Esophagus mucosa (tissue), 1 donor: Measurements from ENCODE around the gene SDCCAG8. TPM values are rescaled to one million over a fixed set of nuclear protein-coding genes. Genes with fewer than 3 reads are reported as not detected.

ENCODE experiments used
- ATAC-seq: fragments of 200-7000 bp; cut with Tn5 transposase; one replicate; pipeline ENCODE4 v1.9.1; 2020
- total RNA-seq: library from RNA; stranded (reverse); gene quantifications from one replicate; pipeline ENCODE4 v1.2.4, GENCODE V29; 2023
- donor health status: DM: yes; HTN: yes; CAD: no.

The SDCCAG8 gene
- total RNA-seq, 1 donor from 2014 or later = 30.1 TPM

DNA sequence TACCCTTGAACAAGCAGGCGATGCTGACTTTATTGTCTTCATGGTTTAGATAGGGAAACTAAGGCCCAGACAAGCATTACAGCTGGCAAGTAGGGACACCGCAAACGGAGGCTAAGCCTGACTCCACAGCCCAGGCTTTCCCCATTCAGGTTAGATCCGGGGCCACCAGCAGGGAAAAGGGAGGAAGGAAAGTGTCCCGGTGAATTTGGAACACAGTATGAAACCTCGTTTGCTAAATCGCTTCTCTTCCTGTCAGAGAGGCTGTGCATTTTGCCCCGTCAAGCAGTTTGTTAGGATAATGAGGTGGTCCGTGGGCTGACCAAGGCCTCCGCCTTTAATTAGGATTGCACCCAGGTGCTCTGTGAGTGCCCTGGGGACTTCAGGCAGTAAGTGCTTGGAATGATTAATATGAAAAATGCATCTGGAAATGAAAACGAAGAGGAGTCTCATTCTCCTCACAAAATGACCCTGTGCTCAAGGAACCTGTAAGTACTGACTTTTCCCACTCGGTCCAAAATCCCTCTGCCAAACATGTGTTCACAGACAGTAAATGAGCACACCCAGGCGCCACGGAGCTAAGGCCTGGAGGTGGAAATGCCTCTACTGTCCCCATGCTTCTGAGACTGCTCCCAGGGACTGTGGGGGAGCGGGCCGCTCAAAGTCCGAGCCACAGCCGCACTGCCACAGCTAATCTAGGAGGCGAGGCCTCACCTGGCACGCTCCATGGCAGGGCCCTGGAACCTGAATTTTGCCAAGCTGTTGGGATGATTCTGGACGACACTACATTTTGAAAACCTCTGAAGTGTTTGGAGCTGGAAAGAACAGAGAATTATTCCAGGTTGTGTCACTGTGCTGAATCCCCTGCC, 234.1 kb downstream of the SDCCAG8 start:
- ATAC-seq = no peak

DNA sequence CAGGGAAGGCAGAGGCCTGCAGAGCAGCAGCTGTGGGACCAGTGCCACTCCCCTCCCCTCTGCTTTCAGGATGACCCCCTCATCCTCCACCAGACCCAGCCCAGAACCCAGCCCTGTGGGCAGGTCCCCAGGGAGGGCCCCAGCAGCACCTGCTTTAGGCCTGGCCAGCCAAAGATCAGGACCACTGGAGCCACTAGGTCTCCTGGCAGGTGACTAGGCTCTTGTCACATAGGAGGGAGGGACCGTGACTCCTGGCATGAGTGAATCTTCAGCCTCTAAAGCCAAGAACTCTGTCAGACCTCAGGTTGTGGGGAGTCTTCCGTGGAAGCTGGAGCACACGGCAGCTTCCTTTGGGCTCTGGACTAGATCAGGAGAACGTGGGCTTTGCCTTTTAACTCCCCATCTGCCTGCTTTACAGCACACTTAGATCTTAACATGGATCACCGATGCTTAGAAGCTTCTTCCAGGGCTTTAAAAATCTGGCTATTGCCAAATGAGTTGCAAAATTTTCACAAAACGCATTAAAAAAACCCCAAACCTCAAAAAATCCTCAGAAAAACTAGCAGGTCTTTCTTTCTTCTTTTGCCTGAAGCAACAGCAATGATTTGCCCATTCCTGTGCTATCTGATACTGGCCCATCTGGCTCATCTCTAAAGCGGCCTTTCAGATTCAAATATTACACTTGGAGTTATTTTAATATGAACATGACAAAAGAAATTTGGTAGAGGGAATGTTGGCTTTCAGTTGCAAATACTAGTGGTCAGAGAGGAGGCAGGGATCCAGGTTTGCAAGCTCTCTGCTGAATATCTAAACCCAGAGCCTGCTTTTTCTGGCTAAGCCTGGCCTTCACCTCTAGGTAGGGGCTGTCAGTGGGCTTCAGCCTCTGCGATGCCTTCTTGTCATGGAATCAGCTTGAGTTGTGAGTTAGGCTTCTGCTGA, 235.2 kb downstream of the SDCCAG8 start:
- peak; percentile 21 for ATAC-seq

DNA sequence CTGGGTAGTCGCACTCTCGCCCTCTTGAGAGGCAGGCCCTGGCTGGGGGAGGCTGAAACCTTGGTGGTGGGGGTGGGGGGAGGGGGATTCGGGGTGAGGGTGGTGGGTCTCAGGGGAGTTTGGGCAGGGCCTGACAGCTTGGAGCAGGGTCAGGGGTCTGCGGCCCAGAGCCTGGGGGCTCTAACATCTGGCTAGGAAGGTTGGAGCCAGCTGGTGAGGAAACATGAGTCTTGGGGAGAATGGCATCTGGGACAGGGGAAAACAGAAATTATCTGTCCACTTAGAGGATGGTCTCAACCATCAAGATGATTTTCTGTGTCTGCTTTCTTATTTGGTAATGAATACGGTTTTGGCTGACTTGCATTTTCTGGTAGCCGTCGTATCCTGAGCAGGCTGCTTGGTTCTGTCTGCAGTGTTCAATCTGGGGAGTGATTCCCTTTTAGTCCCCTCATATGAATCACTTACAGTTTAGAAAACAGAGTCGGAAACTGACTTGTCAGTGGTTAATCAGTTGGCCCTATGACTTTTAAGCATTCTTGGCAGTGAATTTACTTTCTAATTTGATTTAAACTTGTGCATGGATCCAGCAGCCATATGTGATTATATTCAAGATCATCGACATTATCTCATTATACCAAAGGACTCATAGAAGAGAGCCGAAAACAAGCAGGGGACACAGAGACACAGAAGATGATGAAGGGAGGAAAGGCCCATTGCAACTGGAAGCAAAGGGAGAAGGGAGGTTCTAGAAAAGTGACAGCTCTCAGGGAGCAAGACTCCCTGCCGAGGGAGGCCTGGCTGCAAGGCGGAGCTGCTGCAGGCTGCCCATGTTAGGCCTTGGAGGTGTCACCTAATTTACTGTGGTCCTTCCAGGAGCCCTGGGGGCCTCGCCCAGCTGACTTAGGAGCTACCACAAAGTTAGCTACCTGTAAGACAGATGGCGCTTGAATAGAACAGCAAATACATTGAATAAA, 237.6 kb downstream of the SDCCAG8 start:
- ATAC-seq = no peak

DNA sequence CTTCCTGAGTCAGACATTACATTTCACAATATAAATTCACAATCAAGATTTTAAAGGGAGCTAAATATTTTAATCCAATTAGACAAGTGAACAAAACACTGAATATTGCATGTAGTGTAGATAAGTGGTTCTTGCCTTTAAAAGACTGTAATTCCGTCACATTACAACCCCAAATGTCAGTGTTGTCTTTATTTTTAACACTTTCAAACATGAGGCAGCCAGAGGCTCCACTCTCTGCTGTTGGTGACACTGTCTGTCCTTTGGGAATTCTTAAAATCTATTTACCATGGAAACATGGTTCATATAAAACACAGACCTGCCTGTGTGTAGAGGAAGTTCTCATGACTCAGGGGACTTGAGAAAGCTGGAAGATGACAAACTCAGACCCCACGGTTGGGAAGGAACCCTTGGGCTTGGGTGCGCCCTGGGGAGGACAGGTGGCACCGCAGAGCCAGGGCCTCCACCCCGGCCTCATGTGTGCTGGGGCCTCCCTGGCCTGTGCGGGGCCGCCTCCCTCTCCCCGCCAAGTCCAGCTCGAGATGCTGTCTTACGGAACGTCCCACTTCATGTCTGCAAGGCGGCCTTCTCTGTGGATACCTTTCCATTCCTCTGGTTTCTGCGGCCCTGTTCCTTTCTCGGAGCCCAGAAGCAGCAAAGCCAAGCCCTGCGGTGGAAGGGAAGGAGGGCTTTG, 239.0 kb downstream of the SDCCAG8 start:
- no peak for ATAC-seq

DNA sequence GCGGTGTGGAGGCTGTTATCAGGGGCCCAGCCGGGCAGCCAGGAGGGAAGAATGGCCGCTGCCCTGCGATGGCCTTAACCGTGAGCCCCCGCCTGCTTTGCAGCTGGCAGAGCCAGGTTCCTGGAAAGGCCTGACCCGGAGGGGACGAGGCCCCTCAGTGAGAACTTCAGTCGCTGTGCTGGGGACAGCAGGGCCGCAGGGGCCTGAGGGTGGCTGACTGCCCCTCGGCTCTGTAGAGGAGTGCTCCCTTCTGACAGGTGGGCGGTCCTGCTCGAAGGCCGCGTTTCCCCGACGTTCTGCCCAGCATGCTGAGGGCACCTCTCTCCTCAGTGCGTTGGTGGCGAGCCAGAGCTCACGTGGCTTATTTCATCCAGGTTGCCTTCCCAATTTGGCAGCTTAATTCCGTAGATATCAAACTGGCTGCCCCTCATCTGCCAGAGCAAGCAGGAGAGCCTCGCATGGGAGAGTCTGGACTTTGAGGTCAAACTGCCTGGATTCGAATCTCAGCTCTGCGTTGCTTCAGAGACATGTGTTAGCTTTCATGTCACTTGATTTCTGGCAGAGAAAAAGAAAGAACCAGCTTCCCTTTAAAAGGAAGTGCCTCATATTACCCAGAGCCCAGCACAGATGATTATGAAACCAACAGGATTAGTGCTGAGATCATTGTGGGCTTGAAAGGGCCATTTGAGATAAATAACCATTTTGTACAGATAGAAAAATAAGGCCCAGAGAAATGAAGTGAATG, 239.8 kb downstream of the SDCCAG8 start:
- no peak for ATAC-seq

DNA sequence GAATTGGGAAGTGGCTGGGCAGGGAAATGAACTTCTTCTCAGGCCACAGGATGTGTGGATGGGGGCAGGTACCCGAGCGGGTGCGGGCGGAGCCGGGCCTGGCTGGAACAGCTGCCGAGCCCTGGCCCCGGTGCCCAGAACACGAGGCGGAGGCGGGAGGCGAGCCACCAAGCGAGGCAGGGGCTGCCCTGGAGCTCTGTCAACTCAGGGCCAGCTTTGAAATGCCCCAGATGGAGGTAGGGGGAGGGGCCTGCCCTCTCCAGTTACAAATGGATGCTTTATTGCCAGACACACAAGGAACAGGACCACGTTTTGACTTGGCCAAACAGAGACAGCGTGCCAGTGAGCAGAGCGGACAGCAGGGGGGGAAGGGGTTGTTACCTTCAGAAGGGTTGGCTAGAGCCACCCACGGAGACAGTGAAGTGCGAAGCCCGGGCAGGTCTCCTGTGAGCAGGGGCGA, 240.4 kb downstream of the SDCCAG8 start:
- ATAC-seq = no peak

DNA sequence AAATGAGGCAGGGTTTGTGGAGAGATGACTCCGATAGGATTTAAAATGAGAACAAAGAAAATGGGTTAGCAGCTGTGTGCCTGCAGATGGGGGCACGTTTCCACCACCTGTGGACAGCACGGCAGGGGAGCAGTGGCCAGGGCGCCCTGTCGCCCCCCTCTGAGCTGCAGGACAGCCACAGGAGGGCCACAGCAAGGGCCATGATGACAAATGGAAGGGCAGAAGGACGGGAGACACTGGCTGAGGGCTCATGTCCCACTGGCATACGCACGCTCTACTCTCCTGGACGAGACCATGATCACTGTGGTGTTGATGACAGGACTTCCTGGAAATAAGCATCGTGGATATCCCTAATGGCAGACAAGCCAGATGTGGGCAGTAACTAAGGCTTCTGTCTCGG, 241.0 kb downstream of the SDCCAG8 start:
- ATAC-seq = no peak

DNA sequence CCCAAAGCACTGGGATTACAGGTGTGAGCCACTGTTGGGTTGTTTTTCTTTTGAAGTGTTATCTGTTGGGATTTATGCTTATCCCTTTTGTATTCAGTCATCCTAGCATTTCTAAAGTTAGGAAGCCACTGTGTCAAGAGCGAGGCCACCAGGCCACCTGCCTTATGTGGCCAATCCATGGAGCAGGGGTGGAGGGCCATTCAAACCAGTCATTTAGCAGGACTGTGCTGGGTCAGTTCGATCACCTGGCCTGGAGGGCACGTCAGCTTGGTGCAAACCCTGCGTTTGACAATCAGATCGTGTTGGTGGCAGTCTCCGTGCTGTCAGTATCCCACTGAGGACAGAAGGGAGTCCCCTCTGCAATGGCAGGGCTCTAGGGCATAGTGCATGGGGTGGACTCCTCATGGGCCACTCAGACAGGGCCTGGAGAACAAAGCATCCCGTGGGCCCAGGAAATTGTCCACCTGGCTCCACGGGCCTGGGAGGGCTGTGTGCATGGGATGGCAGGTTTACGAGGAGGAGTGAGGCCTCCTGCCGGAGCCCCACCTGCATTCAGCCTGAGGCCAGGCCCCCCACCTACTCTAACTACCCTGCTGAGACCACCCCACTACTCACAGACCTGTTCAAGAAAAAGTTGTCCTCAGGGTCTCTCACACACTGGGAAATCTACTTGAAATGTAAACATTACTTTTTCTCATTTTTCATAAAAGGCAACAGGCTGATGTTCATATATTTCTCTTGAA, 242.3 kb downstream of the SDCCAG8 start:
- peak; percentile 17 for ATAC-seq

DNA sequence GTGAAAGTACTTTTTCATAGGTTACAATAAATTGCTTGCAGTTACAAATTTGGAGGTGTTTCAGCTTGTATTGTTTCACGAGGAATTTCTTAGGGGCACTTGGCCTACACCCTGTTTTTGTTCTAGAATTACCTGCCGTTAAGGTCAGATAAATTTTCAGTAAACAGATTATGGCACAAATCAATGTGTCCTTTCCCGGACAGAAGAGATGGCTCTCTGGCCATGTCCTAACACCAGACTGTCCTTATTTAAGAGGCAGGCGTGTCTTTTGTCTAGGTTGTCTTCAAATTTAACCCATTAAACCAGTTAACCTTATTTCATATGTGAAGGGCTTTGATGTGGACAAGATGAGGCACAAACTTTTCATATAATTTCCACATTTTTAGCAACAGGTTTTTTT, 243.4 kb downstream of the SDCCAG8 start:
- ATAC-seq = no peak

DNA sequence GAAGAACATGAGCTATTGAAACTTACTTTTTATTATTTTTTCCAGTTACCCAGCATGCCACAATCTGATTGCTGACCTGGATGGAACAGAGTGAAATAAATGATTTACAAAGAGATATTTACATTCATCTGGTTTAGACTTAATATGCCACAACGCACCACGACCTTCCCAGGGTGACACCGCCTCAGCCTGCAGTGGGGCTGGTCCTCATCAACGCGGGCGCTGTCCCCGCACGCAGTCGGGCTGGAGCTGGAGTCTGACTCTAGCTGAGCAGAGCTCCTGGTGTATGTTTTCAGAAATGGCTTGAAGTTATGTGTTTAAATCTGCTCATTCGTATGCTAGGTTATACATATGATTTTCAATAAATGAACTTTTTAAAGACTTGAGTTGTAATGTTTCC, 243.9 kb downstream of the SDCCAG8 start:
- no peak for ATAC-seq

DNA sequence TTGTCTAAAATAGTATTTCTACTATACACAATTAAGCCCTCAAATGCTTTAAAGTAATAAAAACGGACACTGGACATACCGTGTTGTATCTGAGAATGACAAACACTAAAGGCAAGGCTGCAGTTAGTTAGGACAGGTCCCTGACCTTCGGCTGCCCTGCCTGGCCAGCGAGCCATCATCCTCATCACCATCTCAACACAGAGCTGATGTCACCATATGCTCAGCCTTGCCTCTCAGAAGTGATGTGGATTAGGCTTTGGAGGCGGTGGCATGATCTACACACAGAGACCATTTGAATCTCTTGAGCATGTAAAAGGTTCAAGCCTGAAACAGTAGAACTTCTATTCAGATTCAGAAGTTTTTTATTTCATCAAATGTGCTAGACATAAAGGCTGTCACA, 244.7 kb downstream of the SDCCAG8 start:
- no peak for ATAC-seq

DNA sequence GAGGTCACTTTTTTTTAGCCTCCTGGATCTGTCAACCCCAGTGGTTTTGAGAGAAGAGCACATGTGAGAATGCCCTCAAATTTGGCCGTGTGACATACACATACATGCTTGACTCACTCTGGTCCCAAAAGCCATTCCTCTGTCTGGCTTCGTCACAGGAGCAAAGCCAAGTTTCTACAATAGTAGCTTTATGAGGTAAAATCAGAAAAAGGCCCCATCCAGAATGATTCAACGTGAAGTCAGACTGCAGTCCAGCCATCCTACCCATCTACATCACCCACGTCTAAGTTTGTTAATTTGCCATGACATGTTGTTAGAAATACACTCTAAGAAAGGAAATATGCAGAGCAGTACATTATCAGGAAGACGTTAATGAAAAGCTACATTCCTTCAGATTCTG, 245.2 kb downstream of the SDCCAG8 start:
- no peak for ATAC-seq

DNA sequence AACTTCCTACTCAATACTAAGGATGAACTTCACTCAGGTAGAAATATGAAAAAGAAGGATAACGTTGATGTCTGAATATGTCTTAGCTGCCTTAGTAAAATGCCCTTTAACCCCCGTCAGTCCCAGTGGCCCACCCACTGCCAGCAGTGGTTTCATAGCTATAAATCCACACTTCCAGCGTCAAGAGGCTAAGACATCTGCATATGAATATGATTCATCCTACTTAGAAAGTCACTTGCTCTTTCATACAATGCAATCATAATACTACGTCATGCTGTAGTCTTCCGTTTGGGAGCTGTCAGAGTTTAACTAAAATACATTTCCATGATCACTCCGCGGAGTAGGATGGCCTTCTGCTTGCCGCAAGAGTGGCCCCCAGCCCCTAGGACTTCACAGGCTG, 247.3 kb downstream of the SDCCAG8 start:
- ATAC-seq = no peak

DNA sequence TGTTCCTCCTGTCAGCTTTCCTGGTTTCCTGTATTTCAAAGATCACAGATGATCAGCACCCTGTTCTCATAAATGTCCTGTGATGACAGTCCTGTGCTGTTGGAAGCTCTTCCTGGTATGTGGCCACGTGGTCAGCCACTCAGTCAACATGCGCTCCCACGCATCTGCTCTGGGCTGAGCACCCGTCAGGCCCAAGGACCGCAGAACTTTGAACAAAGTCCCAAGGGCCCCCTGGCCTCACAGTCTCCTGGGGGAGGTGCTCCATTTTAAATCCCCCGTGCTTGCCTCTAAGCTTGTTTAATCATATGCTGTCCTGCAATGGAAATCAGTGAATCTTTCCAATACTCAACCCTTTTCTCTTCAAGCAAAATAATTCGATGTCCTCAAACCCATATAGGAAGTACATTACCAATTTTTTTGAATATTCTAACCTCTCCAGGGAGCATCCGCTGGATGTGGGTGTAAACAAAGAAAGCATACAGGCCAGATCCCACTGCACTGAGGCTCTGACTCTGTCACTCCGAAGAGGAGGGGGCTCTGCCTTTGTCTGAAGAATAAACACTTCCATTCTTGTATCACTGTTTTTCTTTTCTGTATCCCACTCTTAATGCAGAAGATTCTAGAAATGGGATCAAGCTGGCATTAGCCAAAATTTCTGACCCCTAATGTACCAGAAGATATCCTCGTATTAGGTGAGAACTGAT, 250.3 kb downstream of the SDCCAG8 start:
- ATAC-seq = no peak

DNA sequence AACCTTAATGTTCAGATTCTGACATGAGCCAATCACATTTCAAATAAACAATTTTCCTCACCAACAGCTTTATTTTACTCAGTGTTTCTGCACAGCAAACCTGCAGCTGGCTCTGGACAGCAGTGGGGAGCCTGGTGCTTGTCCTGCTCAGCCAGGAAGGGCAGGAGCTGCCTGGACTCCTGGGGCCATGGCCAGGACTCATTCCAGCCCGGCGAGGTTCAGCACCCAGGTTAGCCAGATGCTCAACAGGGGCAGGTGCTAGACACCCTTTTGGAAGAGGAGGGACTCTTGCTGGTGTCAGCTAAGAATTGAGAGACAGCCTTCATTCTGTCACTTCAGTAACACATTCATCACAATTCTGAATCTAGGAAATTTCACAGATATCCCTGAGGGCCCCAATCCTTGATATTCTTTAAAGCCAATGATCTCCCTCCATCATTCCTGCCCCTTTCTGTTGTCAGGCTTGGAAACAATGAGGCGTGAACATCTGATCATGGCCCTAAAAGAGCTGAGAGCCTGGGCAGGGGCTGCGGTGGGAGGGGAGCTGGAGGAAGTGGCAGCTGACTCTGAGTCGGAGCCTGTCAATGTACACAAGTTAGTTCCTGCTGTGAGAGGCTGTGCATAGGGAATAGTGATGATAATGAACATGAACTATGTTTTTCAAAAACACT, 251.3 kb downstream of the SDCCAG8 start:
- no peak for ATAC-seq

DNA sequence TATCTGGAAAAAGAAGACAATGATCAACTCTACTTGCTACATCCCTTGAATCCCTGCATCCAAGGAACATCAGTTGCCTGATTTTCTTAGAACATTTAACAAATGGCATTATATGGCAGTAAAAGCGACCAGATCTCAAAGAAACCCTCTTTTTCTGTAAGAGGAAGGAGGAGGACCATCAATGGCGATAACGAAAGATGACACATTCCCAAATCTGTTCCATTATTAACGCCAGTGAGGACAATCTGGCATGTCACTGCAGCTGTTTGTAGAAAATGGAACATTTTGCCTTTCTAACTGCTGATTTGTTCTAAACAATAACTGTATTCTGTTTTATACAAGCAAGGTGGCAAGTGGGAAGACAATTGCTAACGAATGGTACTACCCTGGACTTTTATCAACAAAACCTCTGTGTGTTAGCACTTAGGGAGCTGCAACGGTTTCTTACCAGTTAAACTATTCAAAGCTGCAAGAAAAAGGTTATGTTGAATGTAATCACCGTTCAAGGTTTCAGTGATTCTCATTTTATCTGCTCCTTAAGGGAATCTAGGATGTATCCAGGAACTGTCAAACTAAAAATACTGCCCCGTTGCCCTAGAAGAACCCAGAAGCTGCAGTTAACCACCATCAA, 251.9 kb downstream of the SDCCAG8 start:
- ATAC-seq = no peak

DNA sequence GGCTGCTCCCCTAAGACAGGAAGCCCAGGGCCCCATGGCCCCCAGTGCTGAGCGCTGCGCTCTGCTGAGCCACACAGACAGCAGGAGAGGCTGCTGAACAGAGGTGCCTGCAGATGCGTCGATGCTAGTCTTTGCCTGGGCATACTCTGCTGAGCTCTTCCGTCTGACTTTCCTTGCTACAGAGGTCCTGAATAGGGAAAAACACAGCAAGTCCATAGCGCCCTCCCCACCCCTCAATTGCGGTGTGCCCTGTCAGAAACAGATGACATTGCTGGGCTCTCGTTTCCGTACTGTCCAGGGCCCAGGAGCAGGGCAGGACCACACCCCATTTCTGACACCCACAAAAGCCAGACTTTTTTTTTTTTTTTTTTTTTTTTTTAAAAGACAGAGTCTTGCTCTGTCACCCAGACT, 252.5 kb downstream of the SDCCAG8 start:
- peak; percentile 39 for ATAC-seq

DNA sequence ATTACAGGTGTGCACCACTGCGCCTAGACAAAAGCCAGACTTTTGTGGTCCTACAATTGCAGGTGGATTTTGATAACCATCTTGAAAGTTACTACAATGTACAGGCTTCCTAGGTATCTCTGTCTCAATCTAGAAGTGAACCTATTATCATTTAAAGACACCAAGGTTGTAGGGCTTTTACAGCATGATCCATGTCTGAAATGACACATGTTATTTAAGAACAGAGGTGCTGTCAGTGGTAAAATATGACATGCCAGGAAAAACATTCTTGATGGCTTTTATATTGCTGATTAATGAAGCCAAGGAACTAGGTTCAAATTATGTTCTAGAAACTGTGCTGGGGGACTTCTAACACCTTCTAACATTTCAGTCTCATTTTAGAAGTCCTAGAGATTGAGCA, 253.1 kb downstream of the SDCCAG8 start:
- no peak for ATAC-seq
